ENCODE results near the gene NPY2R.

The NPY2R gene

GRCh38 chr4:155208258-155209054, at the start of gene NPY2R:
NPY2R (plus strand) TSS chr4:155208636; CDS start chr4:155213940, 5,304 bp downstream.
- DNase-seq: no peak

- DNase-seq: no peak
These were observed 47.1 kb upstream of the NPY2R start for GRCh38 chr4:155161357-155161756.

GRCh38 chr4:155164718-155165117, 43.7 kb upstream of the NPY2R start:
- DNase-seq: no peak

- DNase-seq: no peak
These were observed 37.9 kb upstream of the NPY2R start for GRCh38 chr4:155170569-155170968.

GRCh38 chr4:155173371-155173770, 35.1 kb upstream of the NPY2R start:
- no peak for DNase-seq

- no peak for DNase-seq
These were observed 33.8 kb upstream of the NPY2R start for GRCh38 chr4:155174668-155175067.

GRCh38 chr4:155179216-155179615, 29.2 kb upstream of the NPY2R start:
- DNase-seq: no peak

GRCh38 chr4:155186972-155187371, 21.5 kb upstream of the NPY2R start:
- no peak for DNase-seq

- no peak for DNase-seq
These were observed 20.4 kb upstream of the NPY2R start for GRCh38 chr4:155187989-155188388.

GRCh38 chr4:155190099-155190498, 18.3 kb upstream of the NPY2R start:
- no peak for DNase-seq

- DNase-seq: no peak
These were observed 10.7 kb upstream of the NPY2R start for GRCh38 chr4:155197757-155198156.

GRCh38 chr4:155207534-155208257, 740 bp upstream of the NPY2R start:
- DNase-seq: no peak

GRCh38 chr4:155220025-155220424, 11.6 kb downstream of the NPY2R start:
- DNase-seq: no peak

- DNase-seq: no peak
These were observed 18.7 kb downstream of the NPY2R start for GRCh38 chr4:155227131-155227530.

GRCh38 chr4:155228713-155229112, 20.3 kb downstream of the NPY2R start:
- no peak for DNase-seq

- DNase-seq: no peak
These were observed 24.0 kb downstream of the NPY2R start for GRCh38 chr4:155232432-155232831.

- DNase-seq: no peak
These were observed 25.8 kb downstream of the NPY2R start for GRCh38 chr4:155234206-155234605.

- no peak for DNase-seq
These were observed 29.1 kb downstream of the NPY2R start for GRCh38 chr4:155237567-155237966.

GRCh38 chr4:155241225-155241624, 32.8 kb downstream of the NPY2R start:
- DNase-seq: no peak

- DNase-seq: no peak
These were observed 33.2 kb downstream of the NPY2R start for GRCh38 chr4:155241664-155242063.

- DNase-seq: no peak
These were observed 36.7 kb downstream of the NPY2R start for GRCh38 chr4:155245105-155245504.

GRCh38 chr4:155248002-155248896, 39.8 kb downstream of the NPY2R start:
- no peak for DNase-seq

GRCh38 chr4:155249016-155249566, 40.7 kb downstream of the NPY2R start:
- DNase-seq: no peak

Measured in CD4-positive, alpha-beta T cell treated with Interferon alpha-2 for 1 hour (primary cell).